Tibial nerve (tissue), 4 donors: ENCODE results near the gene ETV7.

Source experiments
- CTCF ChIP-seq, 5 experiments: fragments of 200-600 bp in 3 of 5; fragments of 450-650 bp in 2 of 5; sonication (generic) in 3 of 5; IDR thresholded peaks; one replicate each; pipeline ENCODE4 v1.5.1; 2016 to 2019; ENCODE audit warnings: antibody characterized with exemption in 5 of 5, mild to moderate bottlenecking in 3 of 5, moderate library complexity in 2 of 5
- EP300 ChIP-seq, 2 donors: sonication (generic); formaldehyde crosslinking; IDR thresholded peaks; one replicate each; pipeline ENCODE4 v1.6.1; 2017; ENCODE audit warnings: antibody characterized with exemption in 2 of 2, mild to moderate bottlenecking in 1 of 2
- POLR2A ChIP-seq, 2 donors: fragments of 450-650 bp; IDR thresholded peaks; one replicate each; pipeline ENCODE4 v1.6.1; 2017; ENCODE audit warnings: antibody characterized with exemption in 2 of 2, mild to moderate bottlenecking in 2 of 2, moderate library complexity in 2 of 2

DNA sequence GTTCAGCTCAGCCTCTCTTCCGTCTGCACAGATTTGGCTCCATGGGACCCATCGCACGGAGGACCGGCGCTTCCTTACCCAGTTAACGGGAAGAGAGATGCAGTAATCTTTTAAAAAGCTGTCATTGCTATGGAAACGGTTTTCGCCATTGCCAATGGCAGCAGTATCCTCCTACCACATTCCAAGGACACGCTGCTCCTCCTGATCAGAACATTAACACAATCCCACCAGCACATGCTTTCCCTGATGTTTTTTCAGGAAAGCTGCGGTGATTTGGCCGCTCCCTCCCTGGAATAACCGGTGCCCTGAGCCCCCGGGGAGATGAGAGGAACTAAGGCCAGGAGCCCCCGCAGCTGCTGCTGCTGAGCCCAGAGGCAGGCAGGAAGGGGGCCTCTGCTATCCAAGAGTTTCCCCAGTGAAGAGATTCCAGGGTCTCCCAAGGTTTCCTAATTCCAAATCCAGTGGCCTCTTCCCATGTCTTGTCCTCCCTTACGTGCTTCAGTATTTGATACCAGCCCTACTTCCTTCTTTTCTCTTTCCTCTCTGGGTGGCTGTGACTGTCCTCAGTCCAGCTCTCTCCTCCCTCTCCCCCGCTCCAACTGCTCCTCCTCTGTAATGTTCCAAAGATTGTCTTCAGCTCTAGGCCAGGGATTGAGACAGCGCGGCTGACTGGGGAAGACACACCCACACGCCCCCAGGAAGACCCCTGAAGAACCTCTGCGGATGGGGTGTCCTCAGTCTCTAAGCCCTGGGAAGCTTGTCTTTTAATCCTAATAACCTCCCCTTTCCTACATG is 53.3 kb downstream of the ETV7 start:
- TF ChIP-seq POLR2A (IDR thresholded peaks at IDR 0.05), result no peak
- TF ChIP-seq CTCF (IDR thresholded peaks at IDR 0.05), result no peak
- peak in 1 of 2 donors; percentile 40 for TF ChIP-seq EP300 (IDR thresholded peaks at IDR 0.05)
